DMS 273 (cell line): ENCODE measurements around the gene RTN4.

Source experiments
- DNase-seq: peaks from one replicate; lab custom pipeline; 2025; ENCODE audit not compliant: unreplicated experiment; lab: John Stamatoyannopoulos, UW

RTN4 gene

GRCh38 chr2:54928719-54929118, 121.5 kb downstream of the RTN4 start:
- DNase-seq = no peak

- DNase-seq = no peak
Observed at GRCh38 chr2:54927751-54928615, 122.3 kb downstream of the RTN4 start.

GRCh38 chr2:54927085-54927750, 123.0 kb downstream of the RTN4 start:
- DNase-seq = no peak

- no peak for DNase-seq
Observed at GRCh38 chr2:54925022-54925421, 125.2 kb downstream of the RTN4 start.

- no peak for DNase-seq
Observed at GRCh38 chr2:54924121-54924520, 126.1 kb downstream of the RTN4 start.
